ENCODE results near the gene MROH7.

DNA sequence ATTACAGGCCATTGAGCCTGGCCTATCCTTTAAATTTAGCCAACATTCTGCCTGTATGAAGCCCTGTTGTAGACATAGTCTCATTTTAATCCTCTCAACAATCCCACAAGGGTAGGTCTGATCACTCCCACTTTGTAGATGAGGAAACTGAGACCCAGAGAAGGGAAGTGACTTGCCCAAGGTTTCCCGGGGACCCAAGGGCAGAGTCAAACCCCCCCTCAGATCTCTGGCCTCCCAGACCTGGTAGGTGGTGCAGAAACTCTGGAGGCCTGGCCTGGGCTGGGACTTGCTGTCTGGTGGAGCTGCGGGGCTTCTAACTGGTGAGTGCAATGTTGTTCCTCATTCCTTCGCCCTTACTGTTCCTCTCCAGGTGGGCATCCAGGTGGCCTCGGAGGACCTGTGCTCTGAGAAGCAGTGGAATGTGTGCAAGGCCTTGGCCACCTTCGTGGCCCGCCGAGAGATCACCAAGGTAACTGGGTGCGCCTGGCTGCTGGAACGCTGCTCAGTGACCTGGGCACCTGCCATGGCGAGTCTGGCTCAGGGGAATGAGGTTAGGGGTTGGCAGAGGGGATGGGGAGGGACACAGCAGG, 47.9 kb upstream of the MROH7 start:
- TF ChIP-seq, protein P1, sequence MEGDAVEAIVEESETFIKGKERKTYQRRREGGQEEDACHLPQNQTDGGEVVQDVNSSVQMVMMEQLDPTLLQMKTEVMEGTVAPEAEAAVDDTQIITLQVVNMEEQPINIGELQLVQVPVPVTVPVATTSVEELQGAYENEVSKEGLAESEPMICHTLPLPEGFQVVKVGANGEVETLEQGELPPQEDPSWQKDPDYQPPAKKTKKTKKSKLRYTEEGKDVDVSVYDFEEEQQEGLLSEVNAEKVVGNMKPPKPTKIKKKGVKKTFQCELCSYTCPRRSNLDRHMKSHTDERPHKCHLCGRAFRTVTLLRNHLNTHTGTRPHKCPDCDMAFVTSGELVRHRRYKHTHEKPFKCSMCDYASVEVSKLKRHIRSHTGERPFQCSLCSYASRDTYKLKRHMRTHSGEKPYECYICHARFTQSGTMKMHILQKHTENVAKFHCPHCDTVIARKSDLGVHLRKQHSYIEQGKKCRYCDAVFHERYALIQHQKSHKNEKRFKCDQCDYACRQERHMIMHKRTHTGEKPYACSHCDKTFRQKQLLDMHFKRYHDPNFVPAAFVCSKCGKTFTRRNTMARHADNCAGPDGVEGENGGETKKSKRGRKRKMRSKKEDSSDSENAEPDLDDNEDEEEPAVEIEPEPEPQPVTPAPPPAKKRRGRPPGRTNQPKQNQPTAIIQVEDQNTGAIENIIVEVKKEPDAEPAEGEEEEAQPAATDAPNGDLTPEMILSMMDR (conservative IDR thresholded peaks at IDR 0.05; ENCODE audit: low read length): no peak
- no peak for TF ChIP-seq EZH2phosphoT487 (IDR thresholded peaks at IDR 0.05; ENCODE audit: borderline replicate concordance)
